HG03175 (cell line): ENCODE measurements around the gene PRKACA.

Source experiments
- ATAC-seq: cut with Tn5 transposase; IDR thresholded peaks from one replicate; pipeline ENCODE4 v1.9.1; 2021; ENCODE audit warnings: mild to moderate bottlenecking, moderate library complexity; ENCODE audit not compliant: unreplicated experiment

The PRKACA gene

GRCh38 chr19:14073925-14074838 lies 43.4 kb downstream of the PRKACA start:
- ATAC-seq = no peak

GRCh38 chr19:14073261-14073924 lies 44.2 kb downstream of the PRKACA start:
- ATAC-seq = no peak

GRCh38 chr19:14072535-14073260 lies 44.9 kb downstream of the PRKACA start, which contains the start of gene MISP3:
MISP3 (plus strand) TSS chr19:14072786; CDS start chr19:14073310, 524 bp downstream.
- ATAC-seq = no peak

- no peak for ATAC-seq
Observed at GRCh38 chr19:14070268-14071050, 47.1 kb downstream of the PRKACA start.

- ATAC-seq = no peak
Observed at GRCh38 chr19:14066134-14066533, 51.4 kb downstream of the PRKACA start.

GRCh38 chr19:14063105-14063504 lies 54.5 kb downstream of the PRKACA start:
- no peak for ATAC-seq

- no peak for ATAC-seq
Observed at GRCh38 chr19:14062558-14062855, 55.1 kb downstream of the PRKACA start.

GRCh38 chr19:14061751-14062557 lies 55.6 kb downstream of the PRKACA start, which contains the start of gene PALM3:
PALM3 (minus strand) TSS chr19:14062076; CDS start chr19:14061980, 96 bp downstream.
- no peak for ATAC-seq

- no peak for ATAC-seq
Observed at GRCh38 chr19:14061081-14061749, 56.3 kb downstream of the PRKACA start.

- no peak for ATAC-seq
Observed at GRCh38 chr19:14059652-14060155, 57.9 kb downstream of the PRKACA start.

- no peak for ATAC-seq
Observed at GRCh38 chr19:14059093-14059480, 58.5 kb downstream of the PRKACA start.

- ATAC-seq = no peak
Observed at GRCh38 chr19:14058182-14059092, 59.1 kb downstream of the PRKACA start.

GRCh38 chr19:14056741-14057356 lies 60.7 kb downstream of the PRKACA start:
- no peak for ATAC-seq

GRCh38 chr19:14056069-14056666 lies 61.4 kb downstream of the PRKACA start:
- no peak for ATAC-seq

- no peak for ATAC-seq
Observed at GRCh38 chr19:14055396-14055795, 62.2 kb downstream of the PRKACA start.

GRCh38 chr19:14054721-14055120 lies 62.8 kb downstream of the PRKACA start:
- ATAC-seq = no peak

GRCh38 chr19:14054099-14054498 lies 63.5 kb downstream of the PRKACA start:
- ATAC-seq = no peak
